Measurements from ENCODE around the gene PRSS12. TPM values are rescaled to one million over a fixed set of nuclear protein-coding genes. Genes with fewer than 3 reads are reported as not detected.
"Not testable (repeated sequence)": the region's sequence is repeated elsewhere in the genome, so short reads cannot be mapped to it uniquely, and the experiment has no call there.

PRSS12 gene
- total RNA-seq, 1 donor from 2014 or later, result 24.0 TPM

GRCh38 chr4:118278473-118279274, 74.1 kb downstream of the PRSS12 start:
- DNase-seq, result peak; percentile 99

GRCh38 chr4:118277243-118277642, 75.6 kb downstream of the PRSS12 start:
- DNase-seq, result no peak

DNA sequence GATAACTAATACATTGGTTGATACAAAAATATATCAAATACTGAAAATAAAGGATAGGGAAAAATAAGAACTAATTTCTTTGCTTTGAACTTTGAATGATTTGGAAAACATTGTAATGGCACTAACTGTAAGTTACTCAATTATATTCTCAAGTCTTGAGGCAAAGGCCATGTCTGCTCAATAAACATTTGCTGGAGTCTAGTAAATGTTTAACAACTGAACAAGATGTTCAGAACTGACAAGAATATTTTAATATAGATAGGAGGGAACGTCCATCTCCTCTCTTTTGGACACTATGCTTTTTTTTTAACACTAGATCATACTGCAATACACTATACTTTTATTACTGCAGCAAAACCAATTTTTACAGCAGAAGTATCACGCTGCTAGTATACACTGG, 76.2 kb downstream of the PRSS12 start:
- DNase-seq, result no peak

DNA sequence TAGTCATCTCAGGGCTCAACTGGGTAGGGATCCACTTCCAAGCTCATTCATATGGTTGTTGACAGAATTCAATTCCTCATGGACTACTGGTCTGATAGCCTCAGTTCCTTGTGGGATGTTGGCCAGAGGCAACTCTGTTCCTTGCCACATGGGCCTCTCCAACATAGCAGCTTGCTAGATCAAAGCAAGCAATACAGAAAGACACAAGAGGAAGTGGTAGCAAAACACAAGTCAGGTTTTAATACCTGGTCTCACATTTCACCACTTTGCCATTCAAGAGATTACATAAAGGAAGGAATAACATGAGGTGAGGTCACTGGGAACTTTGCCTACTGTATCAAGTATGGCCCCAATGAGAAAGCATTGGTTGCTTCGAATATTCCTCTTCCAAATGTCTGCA, 79.2 kb downstream of the PRSS12 start:
- DNase-seq, result no peak

- DNase-seq, result no peak
Measured at GRCh38 chr4:118271788-118272187, 81.0 kb downstream of the PRSS12 start.

GRCh38 chr4:118270492-118270891, 82.3 kb downstream of the PRSS12 start:
- peak; percentile 68 for DNase-seq

DNA sequence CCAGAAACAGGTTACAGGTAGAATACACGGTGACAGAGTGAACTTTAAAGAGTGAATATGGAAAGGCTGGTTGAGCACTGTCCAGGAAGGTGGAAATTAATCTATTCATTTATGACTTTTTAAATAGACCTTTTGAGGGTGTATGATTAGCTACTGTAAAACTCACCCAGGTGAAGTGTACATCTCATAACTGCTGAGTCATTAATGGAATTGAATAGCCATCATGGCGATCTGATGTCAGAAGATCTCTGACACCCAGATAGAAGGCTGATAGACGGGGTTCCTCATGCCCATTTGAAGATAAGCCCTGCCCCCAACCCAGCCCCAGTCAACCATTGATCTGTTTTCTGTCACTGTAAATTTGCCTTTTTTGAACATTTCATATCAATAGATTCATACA, 84.0 kb downstream of the PRSS12 start:
- no peak for DNase-seq

DNA sequence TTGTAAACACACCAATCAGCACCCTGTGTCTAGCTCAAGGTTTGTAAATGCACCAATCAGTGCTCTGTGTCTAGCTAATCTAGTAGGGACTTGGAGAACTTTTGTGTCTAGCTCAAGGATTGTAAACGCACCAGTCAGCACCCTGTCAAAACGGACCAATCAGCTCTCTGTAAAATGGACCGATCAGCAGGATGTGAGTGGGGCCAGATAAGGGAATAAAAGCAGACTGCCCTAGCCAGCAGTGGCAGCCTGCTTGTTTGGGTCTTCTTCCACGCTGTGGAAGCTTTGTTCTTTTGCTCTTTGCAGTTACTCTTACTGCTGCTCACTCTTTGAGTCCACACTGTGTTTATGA, 86.7 kb downstream of the PRSS12 start:
- DNase-seq, result not testable (repeated sequence)

DNA sequence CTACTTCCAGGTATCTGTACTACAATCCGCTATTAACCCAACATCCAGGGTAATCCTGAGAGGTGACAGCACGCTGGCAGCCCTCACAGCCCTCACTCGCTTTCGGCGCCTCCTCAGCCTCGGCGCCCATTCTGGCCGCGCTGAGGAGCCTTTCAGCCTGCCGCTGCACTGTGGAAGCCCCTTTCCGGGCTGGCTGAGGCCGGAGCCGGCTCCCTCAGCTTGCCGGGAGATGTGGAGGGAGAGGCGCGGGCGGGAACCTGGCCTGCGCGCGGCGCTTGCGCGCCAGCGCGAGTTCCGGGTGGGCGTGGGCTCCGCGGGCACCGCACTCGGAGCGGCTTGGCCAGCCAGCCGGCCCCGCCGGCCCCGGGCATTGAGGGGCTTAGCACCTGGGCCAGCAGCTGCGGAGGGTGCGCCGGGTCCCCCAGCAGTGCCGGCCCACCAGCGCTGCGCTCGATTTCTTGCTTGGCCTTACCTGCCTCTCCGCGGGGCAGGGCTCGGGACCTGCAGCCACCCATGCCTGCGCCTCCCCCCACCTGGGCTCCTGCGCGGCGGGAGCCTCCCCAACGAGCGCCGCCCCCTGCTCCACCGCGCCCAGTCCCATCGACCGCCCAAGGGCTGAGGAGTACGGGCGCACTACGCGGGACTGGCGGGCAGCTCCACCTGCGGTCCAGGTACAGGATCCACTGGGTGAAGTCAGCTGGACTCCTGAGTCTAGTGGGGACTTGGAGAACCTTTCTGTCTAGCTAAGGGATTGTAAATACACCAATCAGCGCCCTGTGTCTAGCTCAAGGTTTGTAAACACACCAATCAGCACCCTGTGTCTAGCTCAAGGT, 87.3 kb downstream of the PRSS12 start:
- peak; percentile 58 for DNase-seq

GRCh38 chr4:118264096-118264495, 88.7 kb downstream of the PRSS12 start:
- DNase-seq, result no peak

DNA sequence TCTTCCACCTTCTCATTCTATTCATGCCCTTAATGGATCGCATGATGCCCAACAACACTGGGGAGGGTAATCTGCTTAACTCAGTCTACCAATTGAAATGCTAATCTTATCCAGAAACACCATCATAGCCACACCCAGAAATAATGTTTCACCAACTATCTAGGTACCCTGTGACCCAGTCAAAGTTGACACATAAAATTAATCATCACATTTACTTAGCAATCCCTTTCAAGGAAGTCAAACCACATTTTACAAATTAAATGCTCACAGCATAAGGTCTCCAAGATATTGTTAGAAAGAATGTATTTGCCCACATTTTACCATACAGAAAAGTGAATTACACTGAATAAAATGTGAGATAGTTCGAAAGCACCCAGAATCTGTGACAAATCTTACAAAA, 92.5 kb downstream of the PRSS12 start:
- DNase-seq, result no peak

DNA sequence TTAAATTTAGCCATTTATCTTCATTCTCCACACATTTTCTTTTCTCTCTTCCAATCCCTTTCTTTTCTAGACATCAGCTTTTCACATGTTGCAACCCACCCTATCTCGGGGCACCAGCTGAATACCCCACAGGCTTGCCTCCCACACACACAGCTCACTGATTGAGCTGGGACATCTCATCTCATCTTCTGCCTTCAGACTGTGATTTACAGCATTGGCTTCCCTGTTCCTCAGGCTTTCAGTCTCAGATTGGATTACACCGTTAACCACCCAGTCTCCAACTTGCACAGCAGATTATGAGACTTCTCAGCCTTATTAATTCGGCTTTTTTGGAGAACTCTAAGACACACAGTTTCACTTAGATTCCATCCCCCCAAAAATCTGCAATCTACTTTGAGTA, 93.7 kb downstream of the PRSS12 start:
- DNase-seq, result no peak

DNA sequence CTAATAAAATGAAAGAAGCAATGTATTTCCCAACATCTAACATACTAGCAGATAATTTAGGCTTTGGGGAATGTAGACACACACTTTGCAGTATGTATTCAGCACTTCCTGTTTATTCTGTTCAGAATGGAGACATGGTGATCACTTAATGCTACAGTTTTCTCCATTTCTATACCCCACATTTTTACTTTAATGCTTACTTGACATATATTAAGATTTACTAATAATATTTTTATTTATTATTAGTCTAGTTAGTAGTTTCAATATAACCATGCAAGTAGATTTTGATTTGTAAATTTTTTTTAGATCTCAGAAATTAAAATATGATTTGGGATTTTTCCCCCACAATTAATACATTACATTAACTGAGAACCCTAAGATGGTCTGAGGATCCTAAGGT, 98.4 kb downstream of the PRSS12 start:
- DNase-seq, result no peak

- DNase-seq, result no peak
Measured at GRCh38 chr4:118249890-118250289, 102.9 kb downstream of the PRSS12 start.

GRCh38 chr4:118237531-118237930, 115.3 kb downstream of the PRSS12 start:
- no peak for DNase-seq

- DNase-seq, result no peak
Measured at GRCh38 chr4:118235566-118236120, 117.2 kb downstream of the PRSS12 start.

Small RNA genes within 50 kb of the gene (small RNA-seq; reads per million reads assigned to genes)
- gene SNORA24 (ENCODE audit: low replicate concordance), result not detected
